ENCODE data around the gene OAS2.

DNA sequence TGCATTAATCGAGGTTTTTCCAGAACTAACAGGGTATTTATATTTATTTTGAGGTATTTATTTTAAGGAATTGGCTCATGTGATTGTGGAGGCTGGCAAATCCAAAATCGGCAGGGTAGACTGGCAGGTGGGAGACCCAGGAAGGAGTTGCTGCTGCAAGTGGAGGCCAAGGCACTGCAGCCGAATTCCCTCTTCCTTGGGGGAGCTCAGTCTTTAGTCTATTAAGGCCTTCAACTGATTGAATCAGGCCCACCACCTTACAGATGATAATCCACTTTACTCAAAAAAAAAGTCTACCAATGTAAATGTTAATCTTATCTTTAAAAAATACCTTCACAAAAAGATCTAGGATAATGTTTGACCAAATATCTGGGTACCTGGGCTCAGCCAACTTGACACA, 1.2 kb upstream of the OAS2 start:
- TF ChIP-seq, protein P1, sequence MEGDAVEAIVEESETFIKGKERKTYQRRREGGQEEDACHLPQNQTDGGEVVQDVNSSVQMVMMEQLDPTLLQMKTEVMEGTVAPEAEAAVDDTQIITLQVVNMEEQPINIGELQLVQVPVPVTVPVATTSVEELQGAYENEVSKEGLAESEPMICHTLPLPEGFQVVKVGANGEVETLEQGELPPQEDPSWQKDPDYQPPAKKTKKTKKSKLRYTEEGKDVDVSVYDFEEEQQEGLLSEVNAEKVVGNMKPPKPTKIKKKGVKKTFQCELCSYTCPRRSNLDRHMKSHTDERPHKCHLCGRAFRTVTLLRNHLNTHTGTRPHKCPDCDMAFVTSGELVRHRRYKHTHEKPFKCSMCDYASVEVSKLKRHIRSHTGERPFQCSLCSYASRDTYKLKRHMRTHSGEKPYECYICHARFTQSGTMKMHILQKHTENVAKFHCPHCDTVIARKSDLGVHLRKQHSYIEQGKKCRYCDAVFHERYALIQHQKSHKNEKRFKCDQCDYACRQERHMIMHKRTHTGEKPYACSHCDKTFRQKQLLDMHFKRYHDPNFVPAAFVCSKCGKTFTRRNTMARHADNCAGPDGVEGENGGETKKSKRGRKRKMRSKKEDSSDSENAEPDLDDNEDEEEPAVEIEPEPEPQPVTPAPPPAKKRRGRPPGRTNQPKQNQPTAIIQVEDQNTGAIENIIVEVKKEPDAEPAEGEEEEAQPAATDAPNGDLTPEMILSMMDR (IDR thresholded peaks at IDR 0.05): no peak
- TF ChIP-seq ZFX (IDR thresholded peaks at IDR 0.05; ENCODE audit: borderline replicate concordance): no peak

All from 22Rv1 (cell line).